Neural cell (in vitro differentiated cells): ENCODE measurements around the gene TXNDC15. TPM values are rescaled to one million over a fixed set of nuclear protein-coding genes. Genes with fewer than 3 reads are reported as not detected.
"Not testable (repeated sequence)": the region's sequence is repeated elsewhere in the genome, so short reads cannot be mapped to it uniquely, and the experiment has no call there.

ENCODE experiments used
- H2AFZ ChIP-seq: fragments of 200-600, 300-800 bp; sonication (generic), shearing (Covaris generic); 2 replicates; pipeline ENCODE4 v1.6.0; 2014; ENCODE audit warnings: low read depth, mild to moderate bottlenecking, antibody characterized with exemption, low read length, moderate library complexity
- H3F3A ChIP-seq: fragments of 200-600 bp; shearing (Covaris generic); 2 replicates; pipeline ENCODE4 v1.6.1; 2016; ENCODE audit warnings: mild to moderate bottlenecking, moderate library complexity, mixed read lengths, antibody characterized with exemption, low read length; ENCODE audit not compliant: insufficient read depth, poor library complexity, severe bottlenecking
- H3K27ac ChIP-seq: fragments of 200-600, 300-800 bp; sonication (generic), shearing (Covaris generic); 2 replicates; pipeline ENCODE4 v1.5.1; 2014; ENCODE audit warnings: mild to moderate bottlenecking, low read length, moderate library complexity
- H3K27me3 ChIP-seq: fragments of 300-800, 200-600 bp; sonication (generic), shearing (Covaris generic); 2 replicates; pipeline ENCODE4 v1.6.0; 2014; ENCODE audit warnings: mild to moderate bottlenecking, low read depth, low read length, moderate library complexity; ENCODE audit not compliant: insufficient read depth
- H3K36me3 ChIP-seq: fragments of 300-800, 200-600 bp; sonication (generic), shearing (Covaris generic); 2 replicates; pipeline ENCODE4 v1.5.1; 2014; ENCODE audit warnings: mild to moderate bottlenecking, antibody characterized with exemption, low read length, moderate library complexity; ENCODE audit not compliant: insufficient read depth
- H3K4me2 ChIP-seq: fragments of 300-800, 200-600 bp; sonication (generic), shearing (Covaris generic); 2 replicates; pipeline ENCODE4 v1.6.0; 2014; ENCODE audit warnings: mild to moderate bottlenecking, low read length
- H3K4me3 ChIP-seq: fragments of 300-800, 200-600 bp; sonication (generic), shearing (Covaris generic); 2 replicates; pipeline ENCODE4 v1.5.1; 2014; ENCODE audit warnings: mild to moderate bottlenecking, low read length, moderate library complexity
- H3K79me2 ChIP-seq: fragments of 200-600 bp; shearing (Covaris generic); replicated peaks from 2 replicates; pipeline ENCODE4 v1.6.0; 2014; ENCODE audit warnings: mild to moderate bottlenecking, low read length, moderate library complexity; ENCODE audit not compliant: insufficient read depth
- H3K9ac ChIP-seq: fragments of 300-800, 200-600 bp; sonication (generic), shearing (Covaris generic); 2 replicates; pipeline ENCODE4 v1.6.1; 2016; ENCODE audit warnings: mild to moderate bottlenecking, low read length, mixed read lengths
- H3K9me2 ChIP-seq: fragments of 200-600 bp; shearing (Covaris generic); 2 replicates; pipeline ENCODE4 v1.6.1; 2016; ENCODE audit warnings: mild to moderate bottlenecking, low read length, mixed read lengths; ENCODE audit not compliant: insufficient read depth
- H3K9me3 ChIP-seq: fragments of 200-600, 300-800 bp; sonication (generic), shearing (Covaris generic); 2 replicates; pipeline ENCODE4 v1.6.1; 2016; ENCODE audit warnings: mild to moderate bottlenecking, mixed run types, low read length, moderate library complexity, mixed read lengths
- H4K20me1 ChIP-seq: fragments of 200-600 bp; shearing (Covaris generic); 2 replicates; pipeline ENCODE4 v1.6.1; 2016; ENCODE audit warnings: mild to moderate bottlenecking, mixed run types; ENCODE audit not compliant: insufficient read depth
- EP300 ChIP-seq: fragments of 450-650 bp; conservative IDR thresholded peaks from 2 replicates; pipeline ENCODE4 v1.6.1; 2014; ENCODE audit warnings: antibody characterized with exemption, mild to moderate bottlenecking, moderate library complexity; ENCODE audit not compliant: poor library complexity, severe bottlenecking
- EZH2 ChIP-seq: fragments of 200-600, 300-800 bp; shearing (Covaris generic), sonication (generic); IDR thresholded peaks from 2 replicates; pipeline ENCODE4 v1.6.1; 2014; ENCODE audit warnings: antibody characterized with exemption, low read length, borderline replicate concordance, mild to moderate bottlenecking; ENCODE audit not compliant: insufficient read depth, poor library complexity, severe bottlenecking
- MXI1 ChIP-seq: fragments of 450-650 bp; conservative IDR thresholded peaks from 2 replicates; pipeline ENCODE4 v1.6.1; 2014; ENCODE audit warnings: antibody characterized with exemption, mild to moderate bottlenecking; ENCODE audit not compliant: poor library complexity, severe bottlenecking
- POLR2AphosphoS5 ChIP-seq: IDR thresholded peaks from 2 replicates; pipeline ENCODE4 v1.6.1; 2012
- RAD21 ChIP-seq: fragments of 450-650 bp; conservative IDR thresholded peaks from 2 replicates; pipeline ENCODE4 v1.6.1; 2014; ENCODE audit warnings: antibody characterized with exemption, mild to moderate bottlenecking, moderate library complexity
- REST ChIP-seq: IDR thresholded peaks from 2 replicates; pipeline ENCODE4 v1.6.1; 2012; ENCODE audit warnings: borderline replicate concordance
- SMC3 ChIP-seq: fragments of 450-650 bp; conservative IDR thresholded peaks from 2 replicates; pipeline ENCODE4 v1.6.1; 2014; ENCODE audit warnings: antibody characterized with exemption, mild to moderate bottlenecking, moderate library complexity; ENCODE audit not compliant: poor library complexity
- TAF1 ChIP-seq: IDR thresholded peaks from 2 replicates; pipeline ENCODE4 v1.6.1; 2012; ENCODE audit warnings: low read depth
- polyA plus RNA-seq: library from polyadenylated mRNA; depleted of rRNA; stranded (reverse); fragments of >200 nt; gene quantifications from 2 replicates; pipeline ENCODE4 v1.2.3, GENCODE V29; 2014
- TF ChIP-seq, protein P1 (sequence below): fragments of 450-650 bp; IDR thresholded peaks from 2 replicates; pipeline ENCODE4 v1.5.1; 2014; ENCODE audit warnings: antibody characterized with exemption, mild to moderate bottlenecking, moderate library complexity; ENCODE audit not compliant: poor library complexity, severe bottlenecking

The TXNDC15 gene
- polyA plus RNA-seq, 1 donor from 2014 or later: 127 TPM

GRCh38 chr5:134835623-134836022 is 38.5 kb upstream of the TXNDC15 start:
- H2AFZ ChIP-seq: no peak overlapping the region
- no peaks in the 10 kb centered on the region for H3K9me3 ChIP-seq
- no peak overlapping the region for H3K4me3 ChIP-seq
- no peak overlapping the region for H3K27ac ChIP-seq
- no peaks in the 10 kb centered on the region for H3F3A ChIP-seq
- H3K9me2 ChIP-seq: no peaks in the 10 kb centered on the region
- no peaks in the 10 kb centered on the region for H3K79me2 ChIP-seq
- H4K20me1 ChIP-seq: no peaks in the 10 kb centered on the region
- no peaks in the 10 kb centered on the region for H3K36me3 ChIP-seq
- no peak overlapping the region for H3K9ac ChIP-seq
- TF ChIP-seq REST: no peak
- TF ChIP-seq, protein P1, sequence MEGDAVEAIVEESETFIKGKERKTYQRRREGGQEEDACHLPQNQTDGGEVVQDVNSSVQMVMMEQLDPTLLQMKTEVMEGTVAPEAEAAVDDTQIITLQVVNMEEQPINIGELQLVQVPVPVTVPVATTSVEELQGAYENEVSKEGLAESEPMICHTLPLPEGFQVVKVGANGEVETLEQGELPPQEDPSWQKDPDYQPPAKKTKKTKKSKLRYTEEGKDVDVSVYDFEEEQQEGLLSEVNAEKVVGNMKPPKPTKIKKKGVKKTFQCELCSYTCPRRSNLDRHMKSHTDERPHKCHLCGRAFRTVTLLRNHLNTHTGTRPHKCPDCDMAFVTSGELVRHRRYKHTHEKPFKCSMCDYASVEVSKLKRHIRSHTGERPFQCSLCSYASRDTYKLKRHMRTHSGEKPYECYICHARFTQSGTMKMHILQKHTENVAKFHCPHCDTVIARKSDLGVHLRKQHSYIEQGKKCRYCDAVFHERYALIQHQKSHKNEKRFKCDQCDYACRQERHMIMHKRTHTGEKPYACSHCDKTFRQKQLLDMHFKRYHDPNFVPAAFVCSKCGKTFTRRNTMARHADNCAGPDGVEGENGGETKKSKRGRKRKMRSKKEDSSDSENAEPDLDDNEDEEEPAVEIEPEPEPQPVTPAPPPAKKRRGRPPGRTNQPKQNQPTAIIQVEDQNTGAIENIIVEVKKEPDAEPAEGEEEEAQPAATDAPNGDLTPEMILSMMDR: no peak
- no peak for TF ChIP-seq EZH2
- TF ChIP-seq EP300: no peak
- no peak for TF ChIP-seq TAF1
- TF ChIP-seq POLR2AphosphoS5: no peak
- TF ChIP-seq RAD21: no peak
- TF ChIP-seq SMC3: no peak
- TF ChIP-seq MXI1: no peak
- no peak overlapping the region for H3K4me2 ChIP-seq
- H3K27me3 ChIP-seq: no peaks in the 10 kb centered on the region

GRCh38 chr5:134837530-134838181 is 36.5 kb upstream of the TXNDC15 start:
- TF ChIP-seq MXI1: no peak
- TF ChIP-seq RAD21: no peak
- no peak for TF ChIP-seq SMC3
- TF ChIP-seq EZH2: no peak
- no peak for TF ChIP-seq TAF1
- H4K20me1 ChIP-seq: no peaks in the 10 kb centered on the region
- H3K9me2 ChIP-seq: no peaks in the 10 kb centered on the region
- no peaks in the 10 kb centered on the region for H3K79me2 ChIP-seq
- H3F3A ChIP-seq: no peaks in the 10 kb centered on the region
- no peaks in the 10 kb centered on the region for H3K27me3 ChIP-seq
- H3K27ac ChIP-seq: no peak overlapping the region
- no peaks in the 10 kb centered on the region for H3K36me3 ChIP-seq
- no peak overlapping the region for H2AFZ ChIP-seq
- H3K4me2 ChIP-seq: no peak overlapping the region
- H3K4me3 ChIP-seq: no peak overlapping the region
- H3K9me3 ChIP-seq: no peaks in the 10 kb centered on the region
- H3K9ac ChIP-seq: no peak overlapping the region

DNA sequence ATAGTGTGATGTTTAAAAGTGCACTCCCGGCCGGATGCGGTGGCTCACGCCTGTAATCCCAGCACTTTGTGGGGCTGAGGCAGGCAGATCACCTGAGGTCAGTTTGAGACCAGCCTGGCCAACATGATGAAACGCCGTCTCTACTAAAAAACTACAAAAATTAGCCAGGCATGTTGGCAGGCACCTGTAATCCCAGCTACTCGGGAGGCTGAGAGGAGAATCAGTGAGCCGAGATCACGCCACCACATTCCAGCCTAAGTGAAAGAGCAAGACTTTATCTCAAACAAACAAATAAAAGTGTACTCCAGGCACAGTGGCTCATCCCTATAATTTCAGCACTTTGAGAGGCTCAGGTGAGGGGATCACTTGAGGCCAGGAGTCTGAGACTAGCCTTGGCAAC is 35.8 kb upstream of the TXNDC15 start:
- not testable (repeated sequence) for H3K4me3 ChIP-seq, H3K9me2 ChIP-seq, H3K9ac ChIP-seq, H3K27me3 ChIP-seq, H3K4me2 ChIP-seq, H3F3A ChIP-seq, H3K27ac ChIP-seq, H3K79me2 ChIP-seq, H3K36me3 ChIP-seq, H3K9me3 ChIP-seq, H4K20me1 ChIP-seq, H2AFZ ChIP-seq
